ENCODE data around the gene TTLL9. TPM values are rescaled to one million over a fixed set of nuclear protein-coding genes. Genes with fewer than 3 reads are reported as not detected.

TTLL9 gene
- total RNA-seq, 4 donors from 2014 or later = 2.8 to 3.7 (median 3.1) TPM

GRCh38 chr20:31975874-31976273 is 105.4 kb downstream of the TTLL9 start:
- Histone ChIP-seq H3K27me3 (peaks cover 0 to 15% of the 10 kb centered on the region in 2 donors), H3K4me1 (peaks cover 0 to 5% (median 0%) of the 10 kb centered on the region in 4 donors), H3K36me3 (no peaks in the 10 kb centered on the region), H3K4me3 (no peak overlapping the region), H3K9me3 (no peaks in the 10 kb centered on the region), H3K27ac (no peak overlapping the region)
- no peak for DNase-seq (ENCODE audit: low spot score in 2 of 2)
- WGBS, 2 donors = 81 to 85% methylated on average over 2 of the region's 2 CpGs
- TF ChIP-seq CTCF (IDR thresholded peaks at IDR 0.05) (no peak), EP300 (IDR thresholded peaks at IDR 0.05) (no peak), POLR2A (IDR thresholded peaks at IDR 0.05) (no peak)

- TF ChIP-seq POLR2A (IDR thresholded peaks at IDR 0.05) (no peak), CTCF (IDR thresholded peaks at IDR 0.05) (no peak), EP300 (IDR thresholded peaks at IDR 0.05) (no peak)
- Histone ChIP-seq H3K4me3 (no peak overlapping the region), H3K4me1 (peaks cover 0 to 5% (median 0%) of the 10 kb centered on the region in 4 donors), H3K36me3 (no peaks in the 10 kb centered on the region), H3K27me3 (peaks cover 0 to 11% of the 10 kb centered on the region in 2 donors), H3K9me3 (no peaks in the 10 kb centered on the region), H3K27ac (no peak overlapping the region)
- no peak for DNase-seq (ENCODE audit: low spot score in 2 of 2)
- 84 to 90% methylated on average over 4 of the region's 4 CpGs for WGBS, 2 donors
Measured at GRCh38 chr20:31977080-31977479, 106.6 kb downstream of the TTLL9 start.

GRCh38 chr20:31979713-31980426 is 109.4 kb downstream of the TTLL9 start:
- H3K9me3 ChIP-seq = no peaks in the 10 kb centered on the region
- WGBS, 2 donors = 52 to 56% methylated on average over 6 of the region's 6 CpGs
- H3K4me1 ChIP-seq = peaks cover 0 to 4% (median 0%) of the 10 kb centered on the region in 4 donors

GRCh38 chr20:31981784-31982183 is 111.3 kb downstream of the TTLL9 start:
- Histone ChIP-seq H3K4me3 (no peak overlapping the region), H3K36me3 (no peaks in the 10 kb centered on the region), H3K4me1 (no peaks in the 10 kb centered on the region), H3K27me3 (peaks cover 0 to 7% of the 10 kb centered on the region in 2 donors), H3K27ac (no peak overlapping the region), H3K9me3 (no peaks in the 10 kb centered on the region)
- TF ChIP-seq CTCF (IDR thresholded peaks at IDR 0.05) (no peak), POLR2A (IDR thresholded peaks at IDR 0.05) (no peak), EP300 (IDR thresholded peaks at IDR 0.05) (no peak)
- 74 to 88% methylated on average over 2 of the region's 2 CpGs for WGBS, 2 donors
- DNase-seq (ENCODE audit: low spot score in 2 of 2) = no peak

More at GRCh38 chr20:31979713-31980426, 109.4 kb downstream of the TTLL9 start:
- Histone ChIP-seq H3K27me3 (peaks cover 0 to 7% of the 10 kb centered on the region in 2 donors), H3K36me3 (no peaks in the 10 kb centered on the region), H3K4me3 (no peak overlapping the region), H3K27ac (no peak overlapping the region)
- no peak for DNase-seq (ENCODE audit: low spot score in 2 of 2)
- TF ChIP-seq CTCF (IDR thresholded peaks at IDR 0.05) = no peak
- no peak for TF ChIP-seq EP300 (IDR thresholded peaks at IDR 0.05)
- TF ChIP-seq POLR2A (IDR thresholded peaks at IDR 0.05) = no peak

- Histone ChIP-seq H3K27ac (no peak overlapping the region), H3K4me3 (no peak overlapping the region), H3K36me3 (no peaks in the 10 kb centered on the region), H3K27me3 (peaks cover 0 to 7% of the 10 kb centered on the region in 2 donors), H3K9me3 (no peaks in the 10 kb centered on the region), H3K4me1 (no peaks in the 10 kb centered on the region)
- DNase-seq (ENCODE audit: low spot score in 2 of 2) = no peak
- no peak for TF ChIP-seq POLR2A (IDR thresholded peaks at IDR 0.05)
- TF ChIP-seq EP300 (IDR thresholded peaks at IDR 0.05) = no peak
- TF ChIP-seq CTCF (IDR thresholded peaks at IDR 0.05) = no peak
- 21 to 28% methylated on average over 6 of the region's 6 CpGs for WGBS, 2 donors
Measured at GRCh38 chr20:31984981-31985471, 114.6 kb downstream of the TTLL9 start.
